Fibroblast of skin of right quadriceps (primary cell): ENCODE data around the gene SPOCD1.

Experiments used
- DNase-seq: peaks from one replicate; pipeline ENCODE4 v3.0.0-alpha.2; 2013

The SPOCD1 gene

GRCh38 chr1:31769720-31770390 lies 46.0 kb downstream of the SPOCD1 start:
- no peak for DNase-seq

GRCh38 chr1:31768939-31769704 lies 46.7 kb downstream of the SPOCD1 start:
- no peak for DNase-seq

GRCh38 chr1:31768407-31768907 lies 47.4 kb downstream of the SPOCD1 start:
- no peak for DNase-seq

- no peak for DNase-seq
Measured at GRCh38 chr1:31767225-31767624, 48.6 kb downstream of the SPOCD1 start.

GRCh38 chr1:31765516-31765915 lies 50.3 kb downstream of the SPOCD1 start:
- DNase-seq: no peak

GRCh38 chr1:31765041-31765467 lies 50.8 kb downstream of the SPOCD1 start:
- DNase-seq: no peak

GRCh38 chr1:31764312-31765040 lies 51.3 kb downstream of the SPOCD1 start, which contains the start of gene ADGRB2:
ADGRB2 (minus strand) TSS chr1:31764340; CDS start chr1:31757221, 7,119 bp downstream.
- DNase-seq: no peak

- no peak for DNase-seq
Measured at GRCh38 chr1:31763671-31764311, 52.0 kb downstream of the SPOCD1 start.

- peak; percentile 41 for DNase-seq
Measured at GRCh38 chr1:31762726-31763670, 52.8 kb downstream of the SPOCD1 start.

- no peak for DNase-seq
Measured at GRCh38 chr1:31762323-31762722, 53.5 kb downstream of the SPOCD1 start.

GRCh38 chr1:31761883-31762282 lies 53.9 kb downstream of the SPOCD1 start:
- peak; percentile 73 for DNase-seq

- peak; percentile 71 for DNase-seq
Measured at GRCh38 chr1:31760471-31761470, 55.1 kb downstream of the SPOCD1 start.

GRCh38 chr1:31759298-31760023 lies 56.4 kb downstream of the SPOCD1 start:
- peak; percentile 47 for DNase-seq

GRCh38 chr1:31758823-31759222 lies 57.0 kb downstream of the SPOCD1 start:
- no peak for DNase-seq

GRCh38 chr1:31757989-31758388 lies 57.8 kb downstream of the SPOCD1 start:
- no peak for DNase-seq

GRCh38 chr1:31757204-31757679 lies 58.6 kb downstream of the SPOCD1 start:
- no peak for DNase-seq

- no peak for DNase-seq
Measured at GRCh38 chr1:31756578-31756977, 59.2 kb downstream of the SPOCD1 start.

- DNase-seq: no peak
Measured at GRCh38 chr1:31755850-31756492, 59.9 kb downstream of the SPOCD1 start.

GRCh38 chr1:31755197-31755611 lies 60.6 kb downstream of the SPOCD1 start:
- DNase-seq: no peak
